ENCODE results near the gene TMEM196.

Gene TMEM196

GRCh38 chr7:19772841-19773760 lies at the start of gene TMEM196:
TSS of gene TMEM196 (minus strand) at chr7:19773617. CDS start at chr7:19772696, 921 bp downstream.
- peak; percentile 60 for DNase-seq

DNA sequence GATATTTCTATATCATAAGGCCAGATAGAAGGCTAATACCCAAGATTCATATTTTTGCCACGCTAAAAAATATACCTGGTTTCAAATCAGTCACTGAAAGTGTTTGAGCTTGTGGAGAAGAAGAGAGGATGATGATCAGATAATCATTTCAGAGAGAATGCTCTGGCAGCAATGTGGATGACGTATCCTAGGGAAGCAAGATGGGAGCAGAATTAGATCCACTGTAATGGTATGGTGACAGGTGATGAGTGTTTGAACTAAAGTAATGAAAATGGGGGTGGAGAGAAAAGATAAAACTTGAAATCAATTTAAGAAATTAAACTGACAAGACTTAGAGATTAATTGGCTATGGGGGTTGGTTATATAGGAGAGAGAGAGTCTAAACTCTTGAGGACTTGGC lies 42.7 kb upstream of the TMEM196 start:
- no peak for DNase-seq

- no peak for DNase-seq
These were observed 42.1 kb upstream of the TMEM196 start for GRCh38 chr7:19815546-19815945.

GRCh38 chr7:19814776-19815175 lies 41.4 kb upstream of the TMEM196 start:
- DNase-seq, result no peak

GRCh38 chr7:19811386-19811785 lies 38.0 kb upstream of the TMEM196 start:
- DNase-seq, result no peak

DNA sequence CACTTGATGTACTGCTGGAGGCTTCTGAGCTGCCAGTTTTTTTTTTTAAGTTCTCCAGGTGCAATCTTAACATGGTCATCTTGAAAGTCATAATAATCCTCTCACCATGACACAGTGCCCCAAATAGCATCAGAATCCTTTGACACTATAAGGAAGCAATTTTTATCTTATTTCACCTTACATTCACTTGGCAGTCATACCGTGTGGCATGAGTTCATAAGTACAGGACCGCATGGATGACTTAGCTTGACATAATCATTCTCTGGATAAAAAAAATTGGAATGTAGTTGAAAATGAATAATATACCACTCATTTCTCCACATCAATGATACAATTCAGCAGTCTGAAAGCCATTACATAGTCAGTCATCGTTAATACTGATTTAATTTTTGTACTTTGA lies 25.6 kb upstream of the TMEM196 start:
- DNase-seq, result no peak

DNA sequence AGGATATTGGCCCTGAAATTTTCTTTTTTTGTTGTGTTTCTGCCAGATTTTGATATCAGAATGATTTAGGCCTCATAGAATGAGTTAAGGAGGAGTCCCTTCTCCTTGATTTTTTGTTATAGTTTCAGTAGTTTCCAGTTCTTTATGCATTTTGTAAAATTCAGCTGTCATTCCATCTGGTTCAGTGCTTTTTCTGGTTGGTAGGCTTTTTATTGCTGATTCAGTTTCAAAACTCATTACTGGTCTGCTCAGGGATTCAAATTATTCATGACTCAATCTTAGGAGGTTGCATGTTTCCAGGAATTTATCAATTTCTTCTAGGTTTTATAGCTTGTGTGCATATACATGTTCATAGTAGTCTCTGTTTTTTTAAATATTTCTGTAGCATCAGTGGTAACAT lies 10.1 kb upstream of the TMEM196 start:
- no peak for DNase-seq

- no peak for DNase-seq
These were observed 3.6 kb upstream of the TMEM196 start for GRCh38 chr7:19776981-19777380.

GRCh38 chr7:19775578-19775977 lies 2.2 kb upstream of the TMEM196 start:
- no peak for DNase-seq

GRCh38 chr7:19772306-19772705 lies 1.1 kb downstream of the TMEM196 start:
- DNase-seq, result peak; percentile 20

- no peak for DNase-seq
These were observed 10.8 kb downstream of the TMEM196 start for GRCh38 chr7:19762631-19763030.

DNA sequence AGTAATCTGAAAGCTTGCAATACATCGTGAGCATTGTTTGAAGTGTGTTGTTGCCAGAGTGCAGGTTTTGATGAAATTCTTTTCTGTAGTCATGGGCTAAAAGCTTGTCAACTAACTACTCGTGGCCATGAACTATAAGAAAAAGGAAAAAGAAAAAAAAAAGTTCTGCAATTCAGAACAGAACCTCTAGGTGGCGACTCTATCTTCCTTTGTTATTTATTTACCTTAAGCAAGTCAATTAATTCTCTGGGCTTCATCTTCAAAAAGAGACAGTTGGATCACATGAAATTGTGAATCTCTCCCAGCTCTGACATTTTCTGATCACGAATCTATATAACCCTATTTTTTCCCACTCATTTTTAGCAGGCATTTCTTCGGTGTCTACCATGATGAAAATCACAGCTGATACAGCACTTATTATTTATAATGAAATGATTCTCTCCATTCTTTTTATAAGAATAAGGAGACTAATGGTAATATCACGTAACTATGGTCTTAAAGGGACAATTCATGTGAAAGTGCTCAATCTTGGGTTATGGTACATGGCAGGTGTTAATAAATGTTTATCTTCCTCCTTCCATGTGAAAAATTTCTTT lies 18.8 kb downstream of the TMEM196 start:
- DNase-seq, result peak; percentile 70

DNA sequence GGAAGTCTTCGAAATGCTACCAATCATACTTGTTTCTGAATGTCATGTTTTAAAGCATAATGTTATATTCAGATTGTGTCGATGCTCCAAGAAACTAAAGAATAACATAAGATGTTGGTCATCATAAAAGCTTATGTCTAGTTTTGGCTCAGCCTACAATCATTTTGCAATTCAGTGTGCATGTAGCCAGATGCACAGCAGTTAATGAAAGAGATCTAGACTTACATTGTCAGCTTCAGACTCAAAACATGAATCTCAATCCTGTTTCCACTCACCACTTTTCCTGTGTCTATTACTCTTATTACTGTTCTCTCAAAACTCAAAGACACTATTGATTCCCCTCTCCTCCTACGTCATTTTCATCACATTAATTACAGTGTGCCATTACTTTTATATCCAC lies 21.4 kb downstream of the TMEM196 start:
- DNase-seq, result peak; percentile 42

- no peak for DNase-seq
These were observed 23.8 kb downstream of the TMEM196 start for GRCh38 chr7:19749658-19750057.

GRCh38 chr7:19747740-19748339 lies 25.6 kb downstream of the TMEM196 start:
- peak; percentile 74 for DNase-seq

DNA sequence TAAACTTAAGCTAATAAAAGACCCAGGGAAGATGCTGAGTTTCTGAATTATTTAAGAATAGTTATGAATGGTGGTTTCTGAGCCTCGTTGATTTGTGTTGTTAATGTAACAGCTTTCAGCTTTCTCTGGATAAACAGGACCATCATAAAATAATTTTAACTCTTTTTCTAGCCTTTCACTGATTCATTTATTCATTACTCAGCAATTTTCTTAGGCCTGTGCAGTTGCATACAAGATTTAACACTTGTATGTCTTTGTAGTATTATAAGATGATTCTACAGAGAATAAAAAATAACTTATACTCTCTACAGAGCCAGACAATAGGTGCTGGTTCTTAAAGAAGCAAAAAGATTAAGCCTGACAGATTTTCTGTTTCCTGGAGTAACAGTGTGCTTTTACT lies 29.3 kb downstream of the TMEM196 start:
- no peak for DNase-seq

DNA sequence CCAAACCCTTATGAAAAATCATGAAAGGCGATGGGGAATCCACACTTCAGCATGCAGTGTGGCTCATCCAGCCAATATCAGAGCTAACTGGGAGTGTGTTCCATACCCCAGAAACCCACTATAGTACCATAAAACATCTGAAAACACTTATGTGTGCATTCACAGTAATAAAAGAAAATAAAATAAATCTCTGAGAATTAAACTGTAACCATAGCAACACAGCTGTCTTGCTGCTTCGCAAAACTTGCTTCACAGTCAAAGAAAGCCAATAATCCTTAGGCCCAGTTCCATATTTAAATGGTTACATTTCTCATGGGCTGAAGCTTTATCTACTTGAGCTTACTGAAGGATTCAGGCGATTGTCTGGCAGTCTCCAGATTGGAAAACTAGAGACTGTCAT lies 44.7 kb downstream of the TMEM196 start:
- DNase-seq, result no peak

DNA sequence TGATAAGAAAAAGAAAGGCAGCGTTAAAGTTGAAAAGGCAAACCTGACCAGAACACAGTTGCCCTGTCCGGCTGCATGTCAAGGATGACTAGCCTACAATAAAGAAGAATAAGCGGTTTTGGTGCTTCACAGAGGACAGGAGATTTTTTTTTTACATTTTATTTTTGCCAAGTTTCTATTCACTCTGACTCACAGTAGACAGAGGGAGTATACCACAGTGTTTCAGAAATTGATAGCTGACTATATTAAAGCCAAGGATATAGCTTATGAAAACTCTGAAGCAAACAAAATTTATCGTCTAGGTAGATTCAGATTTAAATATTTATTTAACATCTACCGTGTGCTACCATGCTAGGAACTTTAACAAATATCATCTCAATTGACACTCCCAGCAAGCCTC lies 47.6 kb downstream of the TMEM196 start:
- DNase-seq, result no peak

DNA sequence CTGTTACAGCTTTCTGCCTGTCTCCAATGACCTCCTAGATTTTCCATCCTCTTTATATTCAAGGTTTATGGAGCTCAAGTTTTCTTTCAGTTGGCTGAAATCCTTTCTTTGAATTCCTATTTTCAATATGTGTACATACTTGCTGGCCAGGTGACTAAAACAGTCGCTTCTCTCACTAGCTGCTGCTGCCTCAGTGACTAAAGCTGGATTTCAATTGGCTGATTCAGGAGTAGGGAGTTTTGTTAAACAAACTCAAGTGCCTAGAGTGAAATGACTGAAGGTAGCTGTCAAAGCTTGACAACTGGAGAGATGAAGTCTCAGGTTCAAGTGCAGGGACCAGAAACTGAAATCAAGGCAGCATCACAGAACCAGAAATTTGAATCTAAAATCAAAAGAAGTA lies 57.9 kb downstream of the TMEM196 start:
- DNase-seq, result no peak

DNA sequence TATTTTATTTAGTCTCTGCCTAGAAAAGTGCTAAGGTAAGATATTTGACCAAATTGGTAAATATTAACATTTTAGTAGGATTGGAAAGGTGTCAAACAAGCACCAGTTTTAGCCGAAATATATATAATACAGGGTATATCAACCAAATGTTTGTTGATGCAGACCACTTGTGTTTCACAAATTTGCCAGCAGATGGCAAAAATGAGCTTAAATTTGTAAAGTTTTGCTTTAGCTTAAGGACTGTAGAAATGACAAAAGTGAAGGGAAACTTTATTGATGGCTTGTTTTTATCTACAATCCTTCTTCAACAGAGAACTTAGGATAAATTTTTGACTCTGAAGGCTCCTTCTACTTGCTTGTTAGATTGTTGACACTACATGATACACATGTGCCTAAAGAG lies 59.7 kb downstream of the TMEM196 start:
- peak; percentile 54 for DNase-seq

- no peak for DNase-seq
These were observed 64.2 kb downstream of the TMEM196 start for GRCh38 chr7:19709249-19709578.

DNA sequence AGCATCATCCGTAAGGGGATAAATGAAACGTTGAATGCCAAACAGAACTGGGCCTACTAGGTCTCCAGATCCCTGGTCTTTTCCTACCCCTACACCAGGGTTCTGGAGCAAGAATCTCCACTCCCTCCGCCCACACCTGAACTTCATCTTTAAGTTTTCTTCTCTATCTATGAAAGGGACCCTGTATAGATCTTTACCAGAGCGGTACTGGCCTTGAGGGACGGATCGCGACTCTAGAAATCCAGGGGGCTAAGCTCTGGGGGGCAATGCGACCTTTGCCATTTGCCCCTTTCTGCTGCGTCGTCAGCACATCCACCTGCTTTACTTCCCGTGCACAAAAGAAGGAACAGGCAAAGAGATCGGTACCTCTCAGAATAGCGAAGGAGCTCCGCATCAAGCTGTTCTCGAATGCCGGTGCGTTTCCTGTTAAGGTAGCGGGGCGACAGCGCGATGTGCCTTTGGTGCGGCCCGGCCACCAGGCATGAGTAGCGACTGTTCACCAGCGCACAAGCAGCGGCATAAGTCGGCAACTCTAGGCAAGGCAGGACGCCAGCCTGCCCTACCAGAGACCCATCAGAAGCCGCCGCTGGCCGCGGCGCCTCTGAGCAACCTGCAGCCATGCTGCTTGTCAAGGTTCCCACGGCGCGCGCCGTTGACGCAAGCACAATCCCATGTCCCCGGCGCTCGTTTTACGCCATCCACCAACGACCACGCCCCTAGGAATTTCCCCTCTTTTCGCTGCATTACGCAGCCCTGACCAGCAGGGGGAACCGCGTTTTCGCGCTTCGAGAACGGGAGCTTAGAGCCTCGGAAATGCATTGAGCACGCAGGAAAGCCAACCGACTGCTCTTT lies 64.8 kb downstream of the TMEM196 start, which contains the start of gene POLR1F:
TSS of gene POLR1F (minus strand) at position 641 of the 852 bp plus-strand sequence. CDS start at position 620, 21 bp downstream.
- peak; percentile 97 for DNase-seq

DNA sequence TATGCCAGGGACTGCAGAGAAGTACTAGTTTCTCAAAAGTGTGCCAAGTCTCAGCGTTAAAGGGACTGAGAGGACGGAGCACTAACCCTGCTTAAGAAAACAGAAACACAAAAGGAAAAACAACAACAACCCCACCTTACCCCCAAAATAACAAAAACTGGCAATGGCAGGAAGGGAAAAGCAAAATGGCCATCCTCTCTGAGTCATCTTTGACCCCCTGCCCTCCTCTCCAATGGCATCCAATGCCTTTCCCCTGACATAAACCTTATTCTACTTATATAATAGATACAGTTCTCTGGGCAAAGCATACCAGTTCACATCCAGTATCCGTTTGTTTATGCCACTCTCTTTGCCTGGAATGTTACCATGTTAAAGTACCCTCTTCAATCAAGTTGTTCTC lies 66.2 kb downstream of the TMEM196 start:
- DNase-seq, result no peak
